ENCODE measurements around the gene ANKRD37.
"Not testable (repeated sequence)": the region's sequence is repeated elsewhere in the genome, so short reads cannot be mapped to it uniquely, and the experiment has no call there.

The ANKRD37 gene

DNA sequence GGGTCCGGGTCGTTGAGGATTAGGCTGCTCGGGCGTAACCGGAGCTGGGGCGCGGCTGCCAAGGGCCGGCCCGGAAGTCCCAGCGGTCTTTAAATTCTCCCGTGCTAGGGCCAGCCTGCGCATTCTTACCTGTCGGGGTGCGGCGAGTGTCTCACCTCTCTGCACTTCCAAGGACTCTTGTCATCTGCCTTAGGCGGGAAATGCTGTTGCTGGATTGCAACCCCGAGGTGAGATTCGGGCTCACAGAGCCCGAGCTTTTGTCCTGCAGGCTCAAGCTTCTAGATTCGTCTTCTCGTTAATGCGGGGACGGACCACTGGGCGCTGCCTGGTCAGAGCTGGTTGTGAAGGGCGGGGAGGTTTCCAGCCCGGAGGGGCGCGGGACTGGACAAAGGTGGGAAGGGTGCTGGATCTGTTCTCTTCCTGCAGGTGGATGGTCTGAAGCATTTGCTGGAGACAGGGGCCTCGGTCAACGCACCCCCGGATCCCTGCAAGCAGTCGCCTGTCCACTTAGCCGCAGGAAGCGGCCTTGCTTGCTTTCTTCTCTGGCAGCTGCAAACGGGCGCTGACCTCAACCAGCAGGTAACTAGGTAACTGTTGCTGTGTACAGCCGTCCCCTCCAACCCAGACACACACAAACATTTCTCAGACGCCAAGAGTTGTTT, at the start of gene ANKRD37:
ANKRD37 (plus strand) TSS at position 118 of the 662 bp plus-strand sequence; CDS start at position 201, 83 bp downstream.
- no peak for DNase-seq

DNA sequence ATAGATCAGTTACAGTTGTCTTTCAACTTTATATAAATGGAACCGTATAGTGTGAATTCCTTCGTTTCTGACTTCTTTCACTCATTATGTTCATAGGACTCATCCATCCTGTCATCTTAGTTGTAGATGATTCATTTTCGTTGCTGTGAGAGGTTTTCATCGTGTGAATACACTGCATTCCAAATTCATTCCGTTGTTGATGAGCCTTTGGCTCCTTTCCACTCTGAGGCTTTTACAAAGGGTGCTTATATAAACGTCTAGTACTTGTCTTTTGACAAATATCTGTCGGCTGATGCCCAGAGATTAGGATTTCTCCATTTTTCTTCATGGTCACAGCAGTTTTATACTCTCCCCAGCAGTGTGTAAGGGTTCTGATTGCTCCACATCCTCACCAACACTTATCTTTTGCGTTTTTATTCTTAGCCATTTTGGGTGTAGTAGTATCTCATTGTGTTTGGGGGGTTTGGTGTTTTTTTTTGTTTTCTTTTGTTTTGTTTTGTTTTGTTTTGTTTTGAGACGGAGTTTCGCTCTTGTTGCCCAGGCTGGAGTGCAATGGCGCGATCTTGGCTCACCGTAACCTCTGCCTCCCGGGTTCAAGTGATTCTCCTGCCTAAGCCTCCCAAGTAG, 49.6 kb upstream of the ANKRD37 start:
- DNase-seq = no peak

DNA sequence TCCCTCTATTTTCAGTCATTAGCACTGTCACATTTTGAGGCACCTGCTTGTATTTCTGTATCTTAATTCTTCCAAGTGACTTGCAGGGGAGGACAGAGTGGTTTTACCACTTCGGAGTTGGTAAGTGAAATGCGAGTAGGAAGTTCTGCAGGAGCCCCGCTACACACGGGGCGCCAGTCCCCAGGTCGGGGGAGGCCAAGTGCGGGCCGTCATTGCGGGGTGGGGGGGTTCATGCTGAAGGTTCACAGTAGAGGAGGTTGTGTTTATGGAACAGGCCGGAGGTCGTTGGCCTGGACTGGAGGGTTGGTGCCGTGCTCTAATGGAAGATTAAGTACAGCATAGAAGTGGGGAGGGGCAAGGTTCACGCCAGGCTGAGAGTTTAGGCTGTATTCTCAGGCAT, 45.0 kb upstream of the ANKRD37 start:
- DNase-seq = no peak

- DNase-seq = no peak
Measured at GRCh38 chr4:185352202-185352601, 44.4 kb upstream of the ANKRD37 start.

GRCh38 chr4:185352741-185353140, 43.9 kb upstream of the ANKRD37 start:
- no peak for DNase-seq

DNA sequence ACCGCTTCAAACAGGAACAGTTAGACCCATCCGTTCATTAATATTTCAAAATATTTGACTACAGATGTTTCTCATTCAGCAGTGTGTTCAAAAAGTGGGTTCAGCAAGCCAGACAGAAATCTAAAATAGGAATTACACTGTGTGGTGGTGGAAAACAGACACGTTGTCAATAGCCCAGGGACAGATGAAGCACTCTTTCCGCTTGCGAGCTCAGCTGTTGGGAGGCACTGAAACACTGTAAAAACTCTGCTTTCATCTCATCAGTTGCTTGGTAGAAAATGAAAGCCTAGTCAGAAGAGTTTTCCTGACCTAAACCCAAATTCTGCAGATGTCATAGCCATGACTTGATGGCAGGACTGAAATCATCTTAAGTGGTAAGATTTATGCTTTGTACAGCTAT, 39.4 kb upstream of the ANKRD37 start:
- no peak for DNase-seq

GRCh38 chr4:185357733-185358440, 38.8 kb upstream of the ANKRD37 start:
- no peak for DNase-seq

DNA sequence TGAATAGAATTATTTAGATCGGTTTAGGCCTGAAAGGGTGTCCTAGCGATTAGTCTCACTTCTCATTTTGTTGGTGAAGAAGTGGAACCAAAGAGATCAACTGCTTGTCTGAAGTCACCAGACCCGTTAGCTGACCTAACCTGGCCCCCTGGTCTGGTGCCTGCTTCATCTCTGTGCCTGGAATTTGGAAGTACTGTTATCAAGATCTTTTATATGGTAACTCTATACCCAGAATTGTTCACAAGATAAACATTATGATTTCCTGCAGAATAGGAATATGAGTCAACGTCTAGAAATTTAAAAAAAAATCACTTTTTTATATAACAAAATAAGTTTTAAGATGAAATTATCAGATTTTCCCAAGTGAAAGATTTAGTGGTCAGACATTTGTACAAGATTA, 38.1 kb upstream of the ANKRD37 start:
- no peak for DNase-seq

GRCh38 chr4:185358959-185359358, 37.7 kb upstream of the ANKRD37 start:
- DNase-seq = no peak

DNA sequence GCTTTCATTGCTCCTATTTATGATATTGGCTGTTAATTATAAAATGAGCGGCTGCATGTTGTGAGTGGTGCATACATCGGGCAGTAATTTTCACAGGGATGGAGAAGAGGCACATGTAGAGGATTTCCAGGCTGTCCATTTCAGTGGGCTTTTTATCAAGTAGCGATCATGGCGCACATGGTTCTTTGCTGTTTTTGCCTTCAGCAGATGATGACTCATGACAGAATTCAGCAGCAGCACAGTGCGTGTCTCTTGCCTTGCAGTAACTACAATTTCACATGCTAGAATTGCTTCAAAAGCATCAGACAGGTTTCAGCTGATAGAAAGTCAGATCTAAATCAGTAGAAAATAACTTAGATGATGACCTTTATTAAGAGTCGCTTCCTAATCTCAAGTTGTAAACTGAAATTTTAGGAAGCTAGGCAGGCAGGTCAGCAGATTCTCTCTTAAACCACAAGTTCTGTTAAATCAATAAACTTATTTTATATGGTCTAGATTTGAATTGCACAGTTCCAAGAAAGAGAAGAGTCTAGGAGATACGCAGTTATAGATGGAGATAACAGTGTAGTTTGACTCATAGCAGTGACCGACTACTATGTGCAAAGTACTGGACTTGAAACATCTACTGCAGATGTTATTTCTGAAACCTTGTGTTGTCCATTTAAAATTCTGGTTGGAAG, 36.7 kb upstream of the ANKRD37 start:
- DNase-seq = no peak

GRCh38 chr4:185361872-185362271, 34.8 kb upstream of the ANKRD37 start:
- no peak for DNase-seq

DNA sequence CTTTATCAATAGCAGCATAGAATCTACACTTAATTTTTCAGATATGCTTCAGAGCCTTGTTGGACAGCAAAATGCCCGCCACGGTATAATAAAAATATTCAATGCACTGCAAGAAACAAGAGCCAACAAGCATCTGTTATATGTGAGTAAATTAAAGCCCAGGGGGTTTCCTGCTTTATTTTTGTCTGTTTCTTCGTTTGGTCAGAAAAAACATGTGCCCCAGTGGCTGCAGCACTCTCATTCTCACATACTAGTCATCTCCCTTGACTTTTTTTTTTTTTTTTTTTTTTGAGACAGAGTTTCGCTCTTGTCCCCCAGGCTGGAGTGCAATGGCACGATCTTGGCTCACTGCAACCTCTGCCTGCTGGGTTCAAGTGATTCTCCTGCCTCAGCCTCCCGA, 34.1 kb upstream of the ANKRD37 start:
- DNase-seq = not testable (repeated sequence)

DNA sequence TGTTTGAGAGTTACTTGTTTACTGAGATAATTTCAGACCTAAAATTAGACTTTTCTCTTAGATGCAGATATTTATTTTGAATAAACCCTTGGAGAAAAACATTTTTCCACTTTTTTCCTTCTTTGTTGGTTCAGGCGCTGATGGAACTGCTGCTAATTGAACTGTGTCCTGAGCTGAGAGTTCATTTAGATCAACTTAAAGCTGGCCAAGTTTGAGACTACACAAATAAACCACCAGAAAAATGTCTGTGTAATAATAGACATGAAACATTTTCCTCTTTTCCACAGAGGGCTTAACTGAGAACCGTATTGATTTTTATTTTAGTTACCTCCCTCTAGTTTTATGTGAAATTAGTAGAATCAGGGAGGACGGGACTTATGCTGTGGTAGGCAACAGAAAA, 33.4 kb upstream of the ANKRD37 start:
- no peak for DNase-seq

- no peak for DNase-seq
Measured at GRCh38 chr4:185364886-185365285, 31.8 kb upstream of the ANKRD37 start.

DNA sequence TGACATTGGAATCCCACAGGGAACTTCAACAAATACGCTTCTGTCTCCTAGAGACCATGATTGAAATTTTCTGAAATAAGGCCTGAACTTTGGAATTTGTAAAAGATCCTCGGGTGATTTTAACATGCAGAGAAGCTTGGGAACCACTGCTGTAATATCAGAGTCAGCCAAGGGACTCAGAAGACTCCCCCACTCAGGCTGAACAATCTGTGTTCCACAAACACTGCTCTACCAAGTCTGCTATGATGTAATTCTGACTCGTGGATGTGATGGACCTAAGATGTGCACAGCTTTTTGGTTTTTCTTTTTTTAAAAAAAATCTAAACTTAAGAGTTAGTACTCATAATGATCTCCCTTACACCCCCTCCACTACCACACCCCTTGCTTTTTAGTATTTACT, 26.9 kb upstream of the ANKRD37 start:
- DNase-seq = no peak

- DNase-seq = no peak
Measured at GRCh38 chr4:185370268-185370949, 26.2 kb upstream of the ANKRD37 start.

DNA sequence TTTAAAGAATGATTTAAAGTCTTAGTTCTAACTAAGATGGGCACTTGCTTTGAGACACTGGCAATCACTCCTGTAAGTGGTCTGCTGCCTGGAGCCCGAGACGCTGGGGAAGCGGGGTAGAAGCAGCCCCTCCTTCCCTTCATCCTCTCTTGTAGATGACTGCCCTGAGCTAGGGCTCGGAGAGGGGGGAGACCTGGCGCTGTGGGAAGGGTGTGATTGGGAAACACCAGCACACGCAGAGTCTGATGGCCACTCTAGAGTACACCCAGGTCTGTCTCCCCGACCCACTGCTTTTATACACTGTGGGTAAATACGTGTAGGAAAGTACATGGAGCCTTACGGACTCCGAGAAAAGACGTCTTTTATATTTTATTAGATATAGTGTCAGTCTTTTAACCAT, 24.9 kb upstream of the ANKRD37 start:
- no peak for DNase-seq

- no peak for DNase-seq
Measured at GRCh38 chr4:185374027-185374426, 22.6 kb upstream of the ANKRD37 start.

- no peak for DNase-seq
Measured at GRCh38 chr4:185374573-185374972, 22.1 kb upstream of the ANKRD37 start.

- no peak for DNase-seq
Measured at GRCh38 chr4:185378264-185378663, 18.4 kb upstream of the ANKRD37 start.

DNA sequence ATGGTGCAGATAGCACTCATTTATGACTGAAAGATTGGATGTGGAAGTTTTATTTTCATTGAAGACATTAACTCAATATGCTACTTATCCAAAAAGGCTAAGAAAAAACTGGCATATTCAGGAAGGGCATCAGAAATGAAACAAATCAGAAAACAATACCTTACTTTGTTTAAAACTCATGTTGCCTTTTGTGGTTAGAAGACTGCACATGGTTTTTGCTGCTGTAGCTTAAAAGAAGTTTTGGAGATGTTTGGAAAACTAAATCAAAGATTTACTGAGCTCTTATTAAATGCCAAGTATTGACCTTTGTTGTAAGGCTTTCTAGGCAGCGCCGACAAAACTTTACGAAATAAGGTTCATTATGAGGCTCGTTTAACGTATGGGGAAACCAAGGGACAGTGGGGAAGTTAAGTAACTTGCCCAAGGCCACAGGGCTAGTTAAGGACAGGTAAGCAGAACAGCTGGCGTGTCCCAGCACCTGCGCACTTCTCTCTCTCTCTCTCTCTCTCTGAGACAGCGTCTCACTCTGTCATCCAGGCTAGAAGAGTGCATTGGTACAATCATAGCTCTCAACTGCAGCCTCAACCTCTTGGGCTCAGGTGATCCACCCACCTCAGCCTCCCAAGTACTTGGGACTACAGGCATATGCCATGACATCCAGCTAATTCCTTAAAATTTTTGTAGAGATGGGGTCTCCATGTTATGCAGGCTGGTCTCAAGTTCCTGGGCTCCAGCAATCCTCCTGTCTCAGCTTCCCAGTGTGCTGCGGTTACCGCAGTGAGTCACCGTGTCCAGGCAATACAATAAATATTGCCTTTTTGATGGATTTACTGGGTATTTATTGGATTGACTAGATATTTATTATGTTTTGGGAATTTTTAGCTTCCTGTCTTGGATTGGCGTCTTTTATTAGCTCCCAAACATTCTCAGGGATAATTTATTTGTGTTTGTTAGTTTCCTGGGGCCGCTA, 17.0 kb upstream of the ANKRD37 start:
- DNase-seq = no peak

GRCh38 chr4:185380320-185380719, 16.3 kb upstream of the ANKRD37 start:
- DNase-seq = no peak

Data from SIG-M5 (cell line).